ENCODE results near the gene CHD1L.

GRCh38 chr1:147260956-147261355 lies 18.5 kb downstream of the CHD1L start:
- TF ChIP-seq, protein P1, sequence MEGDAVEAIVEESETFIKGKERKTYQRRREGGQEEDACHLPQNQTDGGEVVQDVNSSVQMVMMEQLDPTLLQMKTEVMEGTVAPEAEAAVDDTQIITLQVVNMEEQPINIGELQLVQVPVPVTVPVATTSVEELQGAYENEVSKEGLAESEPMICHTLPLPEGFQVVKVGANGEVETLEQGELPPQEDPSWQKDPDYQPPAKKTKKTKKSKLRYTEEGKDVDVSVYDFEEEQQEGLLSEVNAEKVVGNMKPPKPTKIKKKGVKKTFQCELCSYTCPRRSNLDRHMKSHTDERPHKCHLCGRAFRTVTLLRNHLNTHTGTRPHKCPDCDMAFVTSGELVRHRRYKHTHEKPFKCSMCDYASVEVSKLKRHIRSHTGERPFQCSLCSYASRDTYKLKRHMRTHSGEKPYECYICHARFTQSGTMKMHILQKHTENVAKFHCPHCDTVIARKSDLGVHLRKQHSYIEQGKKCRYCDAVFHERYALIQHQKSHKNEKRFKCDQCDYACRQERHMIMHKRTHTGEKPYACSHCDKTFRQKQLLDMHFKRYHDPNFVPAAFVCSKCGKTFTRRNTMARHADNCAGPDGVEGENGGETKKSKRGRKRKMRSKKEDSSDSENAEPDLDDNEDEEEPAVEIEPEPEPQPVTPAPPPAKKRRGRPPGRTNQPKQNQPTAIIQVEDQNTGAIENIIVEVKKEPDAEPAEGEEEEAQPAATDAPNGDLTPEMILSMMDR (IDR thresholded peaks at IDR 0.05; ENCODE audit: poor library complexity, severe bottlenecking): no peak
- TF ChIP-seq RAD21 (conservative IDR thresholded peaks at IDR 0.05): no peak
- no peak for TF ChIP-seq SMC3 (conservative IDR thresholded peaks at IDR 0.05; ENCODE audit: poor library complexity)
- no peak for TF ChIP-seq TAF1 (IDR thresholded peaks at IDR 0.05; ENCODE audit: low read depth)
- TF ChIP-seq EP300 (conservative IDR thresholded peaks at IDR 0.05; ENCODE audit: poor library complexity, severe bottlenecking): no peak
